ENCODE results near the gene RPS6KA2.

The RPS6KA2 gene

DNA sequence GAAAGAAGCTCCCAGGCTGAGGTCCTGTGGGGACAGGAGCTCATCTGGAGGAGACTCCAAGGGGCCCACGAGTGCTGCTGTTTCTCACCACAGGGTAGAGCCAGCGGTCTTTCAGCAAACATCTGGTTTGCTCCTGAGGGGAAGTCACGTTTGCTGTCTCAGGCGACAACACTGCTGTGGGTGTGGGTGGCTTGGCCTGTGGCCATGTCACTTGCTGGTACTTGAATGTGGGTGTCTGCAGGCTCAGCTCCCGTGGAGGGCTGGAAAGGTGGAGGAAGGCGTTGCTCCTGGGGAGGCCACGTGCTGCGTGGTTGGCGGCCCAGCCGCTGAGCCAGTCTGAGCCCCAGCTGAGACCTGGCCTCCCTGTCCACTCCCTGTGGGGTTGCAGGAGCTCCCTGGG is 191.5 kb downstream of the RPS6KA2 start:
- Histone ChIP-seq H3K27ac (replicated peaks) (no peak overlapping the region), H3K4me3 (replicated peaks; ENCODE audit: insufficient read depth, low read length) (no peak overlapping the region), H3K27me3 (ENCODE audit: insufficient read depth, poor library complexity, severe bottlenecking) (no peaks in the 10 kb centered on the region)
- TF ChIP-seq, protein P1, sequence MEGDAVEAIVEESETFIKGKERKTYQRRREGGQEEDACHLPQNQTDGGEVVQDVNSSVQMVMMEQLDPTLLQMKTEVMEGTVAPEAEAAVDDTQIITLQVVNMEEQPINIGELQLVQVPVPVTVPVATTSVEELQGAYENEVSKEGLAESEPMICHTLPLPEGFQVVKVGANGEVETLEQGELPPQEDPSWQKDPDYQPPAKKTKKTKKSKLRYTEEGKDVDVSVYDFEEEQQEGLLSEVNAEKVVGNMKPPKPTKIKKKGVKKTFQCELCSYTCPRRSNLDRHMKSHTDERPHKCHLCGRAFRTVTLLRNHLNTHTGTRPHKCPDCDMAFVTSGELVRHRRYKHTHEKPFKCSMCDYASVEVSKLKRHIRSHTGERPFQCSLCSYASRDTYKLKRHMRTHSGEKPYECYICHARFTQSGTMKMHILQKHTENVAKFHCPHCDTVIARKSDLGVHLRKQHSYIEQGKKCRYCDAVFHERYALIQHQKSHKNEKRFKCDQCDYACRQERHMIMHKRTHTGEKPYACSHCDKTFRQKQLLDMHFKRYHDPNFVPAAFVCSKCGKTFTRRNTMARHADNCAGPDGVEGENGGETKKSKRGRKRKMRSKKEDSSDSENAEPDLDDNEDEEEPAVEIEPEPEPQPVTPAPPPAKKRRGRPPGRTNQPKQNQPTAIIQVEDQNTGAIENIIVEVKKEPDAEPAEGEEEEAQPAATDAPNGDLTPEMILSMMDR (IDR thresholded peaks at IDR 0.05; ENCODE audit: insufficient read depth, low read length), result no peak
- TF ChIP-seq GABPA (IDR thresholded peaks at IDR 0.05; ENCODE audit: low read depth) (no peak), POLR2AphosphoS5 (IDR thresholded peaks at IDR 0.05; ENCODE audit: low read depth) (peak; percentile 57), SPI1 (IDR thresholded peaks at IDR 0.05; ENCODE audit: borderline replicate concordance, low read depth) (peak; percentile 83; the same call in 1 of the 2 replicates)
- DNase-seq (ENCODE audit: low read depth in 1 of 2, low spot score in 1 of 2), result peak; percentile 18 to 83

GRCh38 chr6:166434336-166434735 is 192.7 kb downstream of the RPS6KA2 start:
- Histone ChIP-seq H3K4me3 (replicated peaks; ENCODE audit: insufficient read depth, low read length) (no peak overlapping the region), H3K27me3 (ENCODE audit: insufficient read depth, poor library complexity, severe bottlenecking) (no peaks in the 10 kb centered on the region), H3K27ac (replicated peaks) (no peak overlapping the region)
- DNase-seq (ENCODE audit: low read depth in 1 of 2, low spot score in 1 of 2), result no peak
- TF ChIP-seq, protein P2, sequence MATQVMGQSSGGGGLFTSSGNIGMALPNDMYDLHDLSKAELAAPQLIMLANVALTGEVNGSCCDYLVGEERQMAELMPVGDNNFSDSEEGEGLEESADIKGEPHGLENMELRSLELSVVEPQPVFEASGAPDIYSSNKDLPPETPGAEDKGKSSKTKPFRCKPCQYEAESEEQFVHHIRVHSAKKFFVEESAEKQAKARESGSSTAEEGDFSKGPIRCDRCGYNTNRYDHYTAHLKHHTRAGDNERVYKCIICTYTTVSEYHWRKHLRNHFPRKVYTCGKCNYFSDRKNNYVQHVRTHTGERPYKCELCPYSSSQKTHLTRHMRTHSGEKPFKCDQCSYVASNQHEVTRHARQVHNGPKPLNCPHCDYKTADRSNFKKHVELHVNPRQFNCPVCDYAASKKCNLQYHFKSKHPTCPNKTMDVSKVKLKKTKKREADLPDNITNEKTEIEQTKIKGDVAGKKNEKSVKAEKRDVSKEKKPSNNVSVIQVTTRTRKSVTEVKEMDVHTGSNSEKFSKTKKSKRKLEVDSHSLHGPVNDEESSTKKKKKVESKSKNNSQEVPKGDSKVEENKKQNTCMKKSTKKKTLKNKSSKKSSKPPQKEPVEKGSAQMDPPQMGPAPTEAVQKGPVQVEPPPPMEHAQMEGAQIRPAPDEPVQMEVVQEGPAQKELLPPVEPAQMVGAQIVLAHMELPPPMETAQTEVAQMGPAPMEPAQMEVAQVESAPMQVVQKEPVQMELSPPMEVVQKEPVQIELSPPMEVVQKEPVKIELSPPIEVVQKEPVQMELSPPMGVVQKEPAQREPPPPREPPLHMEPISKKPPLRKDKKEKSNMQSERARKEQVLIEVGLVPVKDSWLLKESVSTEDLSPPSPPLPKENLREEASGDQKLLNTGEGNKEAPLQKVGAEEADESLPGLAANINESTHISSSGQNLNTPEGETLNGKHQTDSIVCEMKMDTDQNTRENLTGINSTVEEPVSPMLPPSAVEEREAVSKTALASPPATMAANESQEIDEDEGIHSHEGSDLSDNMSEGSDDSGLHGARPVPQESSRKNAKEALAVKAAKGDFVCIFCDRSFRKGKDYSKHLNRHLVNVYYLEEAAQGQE (IDR thresholded peaks at IDR 0.05; ENCODE audit: insufficient replicate concordance, low read depth), result no peak
- TF ChIP-seq, protein P1 (IDR thresholded peaks at IDR 0.05; ENCODE audit: insufficient read depth, low read length), result no peak
- TF ChIP-seq POLR2AphosphoS5 (IDR thresholded peaks at IDR 0.05; ENCODE audit: low read depth), result no peak
- TF ChIP-seq SPI1 (IDR thresholded peaks at IDR 0.05; ENCODE audit: borderline replicate concordance, low read depth), result no peak
- no peak for TF ChIP-seq GABPA (IDR thresholded peaks at IDR 0.05; ENCODE audit: low read depth)

DNA sequence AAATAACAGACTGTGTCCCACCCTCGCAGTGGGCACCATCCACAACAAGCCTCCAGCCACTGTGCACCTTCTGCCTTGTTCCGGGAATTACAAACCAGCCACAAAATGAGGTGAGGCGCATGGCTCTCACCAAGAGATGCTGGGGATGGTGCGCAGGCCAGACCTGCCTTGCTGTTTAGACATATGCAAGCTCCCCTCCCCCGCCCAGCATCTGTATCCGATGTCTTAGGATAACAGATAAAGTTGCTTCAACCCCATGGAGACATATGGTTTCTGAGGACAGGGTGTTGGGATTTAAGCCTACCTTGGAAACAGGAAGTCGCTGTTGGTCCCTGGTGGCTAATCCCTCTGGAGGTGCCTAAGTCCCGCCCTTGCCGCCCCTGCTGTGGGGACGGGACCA is 194.0 kb downstream of the RPS6KA2 start:
- no peak for DNase-seq (ENCODE audit: low read depth in 1 of 2, low spot score in 1 of 2)
- no peak for TF ChIP-seq POLR2AphosphoS5 (IDR thresholded peaks at IDR 0.05; ENCODE audit: low read depth)
- TF ChIP-seq, protein P2 (IDR thresholded peaks at IDR 0.05; ENCODE audit: insufficient replicate concordance, low read depth), result no peak
- no peak for TF ChIP-seq SPI1 (IDR thresholded peaks at IDR 0.05; ENCODE audit: borderline replicate concordance, low read depth)
- TF ChIP-seq GABPA (IDR thresholded peaks at IDR 0.05; ENCODE audit: low read depth), result no peak
- TF ChIP-seq, protein P1 (IDR thresholded peaks at IDR 0.05; ENCODE audit: insufficient read depth, low read length), result no peak
- Histone ChIP-seq H3K27me3 (ENCODE audit: insufficient read depth, poor library complexity, severe bottlenecking) (no peaks in the 10 kb centered on the region), H3K27ac (replicated peaks) (no peak overlapping the region), H3K4me3 (replicated peaks; ENCODE audit: insufficient read depth, low read length) (no peak overlapping the region)

GRCh38 chr6:166430269-166430668 is 196.8 kb downstream of the RPS6KA2 start:
- H3K4me3 ChIP-seq (replicated peaks; ENCODE audit: insufficient read depth, low read length), result no peak overlapping the region
- TF ChIP-seq GABPA (IDR thresholded peaks at IDR 0.05; ENCODE audit: low read depth), result no peak
- TF ChIP-seq, protein P2 (IDR thresholded peaks at IDR 0.05; ENCODE audit: insufficient replicate concordance, low read depth), result no peak
- TF ChIP-seq POLR2AphosphoS5 (IDR thresholded peaks at IDR 0.05; ENCODE audit: low read depth), result no peak
- TF ChIP-seq, protein P1 (IDR thresholded peaks at IDR 0.05; ENCODE audit: insufficient read depth, low read length), result no peak
- no peak for TF ChIP-seq SPI1 (IDR thresholded peaks at IDR 0.05; ENCODE audit: borderline replicate concordance, low read depth)
- H3K27me3 ChIP-seq (ENCODE audit: insufficient read depth, poor library complexity, severe bottlenecking), result no peaks in the 10 kb centered on the region
- DNase-seq (ENCODE audit: low read depth in 1 of 2, low spot score in 1 of 2), result no peak
- no peak overlapping the region for H3K27ac ChIP-seq (replicated peaks)

All from HL-60 (cell line).